ENCODE results near the gene GARIN3.

GARIN3 gene

GRCh38 chr5:157148734-157149615 lies 17.1 kb downstream of the GARIN3 start:
- DNase-seq (ENCODE audit: low read depth, low spot score), result peak; percentile 20

GRCh38 chr5:157143127-157143971 lies 22.7 kb downstream of the GARIN3 start:
- DNase-seq (ENCODE audit: low read depth, low spot score), result no peak

DNA sequence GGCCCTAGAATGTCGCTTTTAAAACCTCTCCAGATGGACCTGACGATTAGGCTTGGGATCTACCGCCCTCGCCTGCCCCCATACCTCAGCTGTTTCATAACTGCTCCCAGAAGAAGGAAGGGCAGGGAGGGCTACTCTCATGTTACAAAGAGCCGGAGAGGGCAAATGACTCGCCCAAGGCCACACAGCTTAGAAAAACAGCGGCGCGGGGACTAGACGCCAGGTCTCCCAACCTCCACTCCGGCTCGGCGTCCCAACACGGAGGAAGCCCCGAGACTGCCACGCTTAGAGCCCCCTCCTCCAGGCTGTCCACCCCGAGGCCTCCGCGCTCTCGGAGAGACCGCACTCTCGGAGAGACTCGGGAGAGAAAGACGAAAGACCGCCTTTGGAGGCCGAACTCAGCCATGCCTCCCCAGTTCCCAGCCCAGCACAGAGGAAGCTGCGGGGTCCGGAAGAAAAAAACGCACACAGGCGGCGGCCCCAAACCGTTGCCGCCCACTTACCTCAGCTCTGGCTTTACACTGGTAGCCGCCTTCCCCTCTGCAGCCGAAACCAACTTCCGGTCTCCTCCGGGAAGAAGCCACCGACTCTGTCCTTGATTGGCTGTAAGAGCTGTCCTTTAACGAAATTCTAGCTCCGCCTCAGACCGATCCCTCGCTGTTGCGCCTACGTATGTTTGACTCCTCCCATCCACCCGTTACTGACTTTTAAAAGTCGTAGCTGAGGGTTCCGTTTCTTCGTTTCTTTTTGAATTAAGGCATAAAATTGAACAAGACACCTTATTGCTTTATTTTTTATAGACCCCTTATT lies 23.5 kb downstream of the GARIN3 start, which contains the start of gene MED7:
TSS of gene MED7 (minus strand) at position 549 of the 810 bp plus-strand sequence. CDS start 3,434 bp downstream, outside the sequence.
- DNase-seq (ENCODE audit: low read depth, low spot score), result peak; percentile 99

- DNase-seq (ENCODE audit: low read depth, low spot score), result no peak
Measured at GRCh38 chr5:157137691-157138090, 28.4 kb downstream of the GARIN3 start.

DNA sequence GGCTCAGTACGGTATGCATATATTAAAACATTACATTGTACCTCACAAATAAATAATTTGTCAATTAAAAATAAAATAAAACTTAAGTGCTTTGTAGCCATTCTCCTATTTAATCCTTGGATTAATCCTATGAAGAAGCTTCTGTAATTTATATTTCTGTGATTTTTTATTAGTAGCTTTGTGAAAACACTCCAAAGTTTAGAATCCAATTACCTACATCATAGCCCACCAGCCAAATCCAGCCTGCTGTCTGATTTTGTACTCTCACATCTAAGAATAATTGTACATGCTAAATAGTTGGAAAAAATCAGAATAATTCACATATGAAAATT lies 33.8 kb downstream of the GARIN3 start:
- DNase-seq (ENCODE audit: low read depth, low spot score), result no peak

- no peak for DNase-seq (ENCODE audit: low read depth, low spot score)
Measured at GRCh38 chr5:157130925-157131324, 35.1 kb downstream of the GARIN3 start.

DNA sequence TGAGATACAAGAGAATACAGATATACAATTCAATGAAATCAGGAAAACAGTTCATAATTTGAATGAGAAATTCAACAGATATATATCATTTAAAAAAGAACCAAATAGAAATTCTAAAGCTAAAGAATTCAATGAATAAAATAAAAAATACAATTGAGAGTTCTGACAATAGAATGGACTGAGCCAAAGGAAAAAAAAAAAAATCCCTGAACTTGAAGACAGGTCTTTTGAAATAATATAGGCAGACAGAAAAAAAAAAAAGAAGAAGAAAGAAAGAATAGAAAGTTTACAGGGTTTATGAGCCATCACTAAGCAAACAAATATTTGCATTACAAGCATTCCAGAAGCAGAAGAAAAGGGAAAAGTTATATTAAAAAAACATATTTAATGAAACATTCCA lies 44.4 kb downstream of the GARIN3 start:
- no peak for DNase-seq (ENCODE audit: low read depth, low spot score)

DNA sequence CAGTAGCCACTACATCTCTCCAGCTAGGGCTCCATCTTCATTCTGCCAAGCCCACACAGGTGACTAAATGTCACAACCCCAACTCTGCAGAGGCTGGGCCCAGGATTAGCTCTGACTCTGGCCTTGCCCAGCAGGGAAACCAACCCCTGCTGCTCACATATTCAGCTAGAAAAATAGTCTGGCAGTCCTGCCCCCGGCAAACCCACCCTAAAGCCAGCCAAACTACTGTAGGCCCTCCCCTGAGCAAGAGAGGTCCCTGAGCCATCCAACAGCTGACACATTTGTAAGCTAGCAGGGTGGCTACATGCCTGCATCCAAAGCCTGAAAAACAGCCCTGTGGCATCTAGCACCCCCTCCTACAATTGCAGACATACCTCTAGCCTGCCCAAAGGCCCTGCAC lies 46.0 kb downstream of the GARIN3 start:
- no peak for DNase-seq (ENCODE audit: low read depth, low spot score)

DNA sequence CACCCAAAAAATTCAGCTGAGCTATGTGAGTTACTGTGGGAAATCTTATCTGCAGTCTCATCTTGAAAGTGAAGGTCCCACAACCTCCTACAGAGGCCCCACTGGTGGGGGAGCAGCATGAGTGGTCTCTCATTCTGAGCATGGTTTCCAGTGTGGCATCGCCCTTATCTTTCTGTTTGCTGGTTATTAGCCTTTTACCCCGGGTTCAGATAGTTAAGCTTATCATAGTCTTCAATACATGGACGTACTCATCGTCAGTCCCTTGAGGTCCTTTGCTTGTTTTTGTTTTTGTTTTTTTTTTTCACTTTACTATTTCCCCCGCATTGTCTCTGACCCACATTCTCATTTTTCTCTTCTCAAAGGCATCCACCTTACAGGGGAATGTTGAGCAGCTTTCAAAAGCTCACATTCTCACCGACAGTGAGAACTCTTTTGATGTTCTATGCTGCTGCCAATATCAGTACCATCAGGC lies 49.5 kb downstream of the GARIN3 start:
- no peak for DNase-seq (ENCODE audit: low read depth, low spot score)

DNA sequence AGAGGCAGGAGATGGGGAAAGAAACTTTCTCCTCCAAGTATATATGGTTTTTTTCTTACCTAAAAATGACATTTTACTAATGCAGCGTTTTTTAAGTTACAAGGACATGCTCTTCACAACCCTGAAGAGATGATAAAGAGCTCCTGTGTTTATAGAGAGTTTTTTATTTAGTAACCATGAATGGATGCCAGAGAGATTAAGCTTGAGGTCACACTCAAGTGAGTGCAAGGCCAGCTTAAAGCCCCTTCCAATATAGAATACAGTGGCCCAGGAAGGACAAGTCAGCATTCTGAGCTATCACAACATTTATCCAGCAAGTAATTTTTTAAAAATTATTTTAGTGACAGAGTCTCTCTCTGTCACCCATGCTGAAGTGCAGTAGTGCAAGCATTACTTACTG lies 50.6 kb downstream of the GARIN3 start:
- DNase-seq (ENCODE audit: low read depth, low spot score), result no peak

DNA sequence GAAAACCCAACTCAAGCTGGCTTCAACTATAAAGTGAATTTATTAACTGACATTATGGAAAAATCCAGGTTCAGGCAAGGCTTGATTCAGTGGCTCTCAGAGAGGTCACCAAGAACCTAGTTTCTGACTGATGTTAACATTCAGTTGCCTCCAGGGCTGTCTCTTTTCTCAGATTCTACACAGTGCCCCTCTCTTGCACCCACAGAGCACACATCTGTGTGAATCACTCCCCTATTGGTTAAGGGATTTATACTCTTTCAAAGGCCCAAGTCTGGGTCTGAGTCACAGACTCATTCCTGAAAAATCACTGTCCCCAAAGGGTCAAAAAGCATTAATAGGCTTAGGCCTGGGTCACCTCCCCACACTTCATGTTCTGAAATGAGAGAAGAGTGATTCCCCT lies 51.1 kb downstream of the GARIN3 start:
- DNase-seq (ENCODE audit: low read depth, low spot score), result no peak

GRCh38 chr5:157113002-157113401 lies 53.1 kb downstream of the GARIN3 start:
- DNase-seq (ENCODE audit: low read depth, low spot score), result no peak

Data from iPS DF 19.7 (cell line).